ENCODE measurements around the gene PANK4. TPM values are rescaled to one million over a fixed set of nuclear protein-coding genes. Genes with fewer than 3 reads are reported as not detected.
A peak's percentile ranks its signal among the peaks of the same experiment; 100 is the strongest.

Gene PANK4
- total RNA-seq, 1 experiment from 2014 or later: 22.1 TPM

GRCh38 chr1:2547210-2548067, 21.0 kb upstream of the PANK4 start:
- ChIA-PET POLR2A (interaction anchor here (0.7 to 4.2 kb wide), 8 partner anchors 13 to 353 kb away, joined by 3 to 36 read pairs (median 7); partner anchors contain the start of genes FAAP20, MORN1, PANK4 and PEX10), CTCF (interaction anchor here (0.6 to 4.2 kb wide), 28 partner anchors 9 to 877 kb away, joined by 3 to 60 read pairs (median 4); partner anchors contain the start of genes PANK4, PEX10 and TNFRSF14)
- H3K36me3 Mint-ChIP-seq (ENCODE audit: insufficient read depth, unreplicated experiment): no peaks in the 10 kb centered on the region
- DNase-seq (ENCODE audit: unreplicated experiment): no peak
- H3K4me1 Mint-ChIP-seq (ENCODE audit: insufficient read depth, unreplicated experiment): peaks cover 5% of the 10 kb centered on the region
- intact Hi-C loops (cut with micrococcal nuclease): loop anchor here (1.0 to 5.0 kb wide), 6 partner anchors 21 to 877 kb away; partner anchors contain the start of genes MORN1, PANK4 and RER1
- no peaks in the 10 kb centered on the region for H3K9me3 Mint-ChIP-seq (ENCODE audit: unreplicated experiment)
- no peaks in the 10 kb centered on the region for H3K27me3 Mint-ChIP-seq (ENCODE audit: insufficient read depth, unreplicated experiment)
- H3K27ac Mint-ChIP-seq (ENCODE audit: low read depth, unreplicated experiment): peak overlapping the region; percentile 27
- TF ChIP-seq CTCF (IDR thresholded peaks at IDR 0.05; ENCODE audit: unreplicated experiment): no peak
- BruUV-seq (replicated peaks): no TSS peak
- peak overlapping the region; percentile 75 for H3K4me3 Mint-ChIP-seq (ENCODE audit: unreplicated experiment)

GRCh38 chr1:2546515-2547209, 20.3 kb upstream of the PANK4 start:
- H3K27ac Mint-ChIP-seq (ENCODE audit: low read depth, unreplicated experiment): peak overlapping the region; percentile 27
- CTCF ChIA-PET: interaction anchor here (0.6 to 4.2 kb wide), 24 partner anchors 10 to 877 kb away, joined by 3 to 60 read pairs (median 6); partner anchors contain the start of genes PANK4, PEX10 and TNFRSF14
- H3K27me3 Mint-ChIP-seq (ENCODE audit: insufficient read depth, unreplicated experiment): no peaks in the 10 kb centered on the region
- H3K4me3 Mint-ChIP-seq (ENCODE audit: unreplicated experiment): peak overlapping the region; percentile 75
- no peaks in the 10 kb centered on the region for H3K9me3 Mint-ChIP-seq (ENCODE audit: unreplicated experiment)
- POLR2A ChIA-PET: interaction anchor here (1.1 to 4.2 kb wide), 10 partner anchors 13 to 873 kb away, joined by 3 to 36 read pairs (median 6); partner anchors contain the start of genes MORN1, PANK4, PEX10 and PRXL2B
- intact Hi-C loops (cut with micrococcal nuclease): loop anchor here (1.0 to 5.0 kb wide), 5 partner anchors 13 to 349 kb away; partner anchors contain the start of genes MORN1, PANK4 and RER1
- H3K36me3 Mint-ChIP-seq (ENCODE audit: insufficient read depth, unreplicated experiment): no peaks in the 10 kb centered on the region
- peak; percentile 95 for DNase-seq (ENCODE audit: unreplicated experiment)
- BruUV-seq (replicated peaks): TSS peak; percentile 70
- no peak for TF ChIP-seq CTCF (IDR thresholded peaks at IDR 0.05; ENCODE audit: unreplicated experiment)
- peaks cover 5% of the 10 kb centered on the region for H3K4me1 Mint-ChIP-seq (ENCODE audit: insufficient read depth, unreplicated experiment)

GRCh38 chr1:2545754-2546514, 19.5 kb upstream of the PANK4 start:
- H3K27ac Mint-ChIP-seq (ENCODE audit: low read depth, unreplicated experiment): no peak overlapping the region
- no peak for TF ChIP-seq CTCF (IDR thresholded peaks at IDR 0.05; ENCODE audit: unreplicated experiment)
- peak overlapping the region; percentile 75 for H3K4me3 Mint-ChIP-seq (ENCODE audit: unreplicated experiment)
- ChIA-PET CTCF (interaction anchor here (0.6 to 4.2 kb wide), 6 partner anchors 10 to 133 kb away, joined by 3 to 60 read pairs (median 3); no protein-coding TSS in a partner anchor), POLR2A (interaction anchor here (0.8 to 4.2 kb wide), 7 partner anchors 12 to 873 kb away, joined by 3 to 36 read pairs (median 6); partner anchors contain the start of genes PANK4 and PEX10)
- intact Hi-C loops (cut with micrococcal nuclease): loop anchor here (1.0 to 5.0 kb wide), 3 partner anchors 13 to 349 kb away; no protein-coding TSS in a partner anchor
- H3K27me3 Mint-ChIP-seq (ENCODE audit: insufficient read depth, unreplicated experiment): no peaks in the 10 kb centered on the region
- no TSS peak for BruUV-seq (replicated peaks)
- DNase-seq (ENCODE audit: unreplicated experiment): peak; percentile 78
- H3K9me3 Mint-ChIP-seq (ENCODE audit: unreplicated experiment): no peaks in the 10 kb centered on the region
- H3K36me3 Mint-ChIP-seq (ENCODE audit: insufficient read depth, unreplicated experiment): no peaks in the 10 kb centered on the region
- peaks cover 5% of the 10 kb centered on the region for H3K4me1 Mint-ChIP-seq (ENCODE audit: insufficient read depth, unreplicated experiment)
